Memory B cell (primary cell): ENCODE results near the gene FLOT2.
"Not testable (repeated sequence)": the region's sequence is repeated elsewhere in the genome, so short reads cannot be mapped to it uniquely, and the experiment has no call there.

Source experiments
- ATAC-seq: fragments of 150-1000 bp; cut with Tn5 transposase; 2 replicates; pipeline ENCODE4 v1.10.0; 2021; ENCODE audit warnings: low read depth, mild to moderate bottlenecking, moderate library complexity
- DNase-seq, 2 donors: peaks; one replicate each; pipeline ENCODE4 v3.0.0; 2022; ENCODE audit warnings: low spot score in 2 of 2
- H3K27ac Mint-ChIP-seq: one replicate; pipeline ENCODE4 v1.8.0; 2022; ENCODE audit warnings: mild to moderate bottlenecking, moderate library complexity, mixed read lengths
- H3K27me3 Mint-ChIP-seq: one replicate; pipeline ENCODE4 v1.8.0; 2022; ENCODE audit warnings: mixed read lengths
- H3K36me3 Mint-ChIP-seq: one replicate; pipeline ENCODE4 v1.8.0; 2022; ENCODE audit warnings: mild to moderate bottlenecking, mixed read lengths
- H3K4me1 Mint-ChIP-seq: one replicate; pipeline ENCODE4 v1.8.0; 2022; ENCODE audit warnings: mixed read lengths
- H3K4me3 Mint-ChIP-seq: one replicate; pipeline ENCODE4 v1.8.0; 2022; ENCODE audit warnings: mild to moderate bottlenecking, moderate library complexity, mixed read lengths
- H3K9me3 Mint-ChIP-seq: one replicate; pipeline ENCODE4 v1.8.0; 2022; ENCODE audit warnings: mixed read lengths

The FLOT2 gene

GRCh38 chr17:28861393-28862203 lies 35.9 kb downstream of the FLOT2 start:
- ATAC-seq (no peak), DNase-seq (no peak)
- Mint-ChIP-seq H3K36me3 (peaks cover 19% of the 10 kb centered on the region), H3K9me3 (no peaks in the 10 kb centered on the region), H3K27ac (no peak overlapping the region), H3K4me1 (peaks cover 15% of the 10 kb centered on the region), H3K27me3 (no peaks in the 10 kb centered on the region), H3K4me3 (no peak overlapping the region)

GRCh38 chr17:28860363-28860808 lies 37.1 kb downstream of the FLOT2 start:
- Mint-ChIP-seq H3K9me3 (no peaks in the 10 kb centered on the region), H3K4me3 (no peak overlapping the region), H3K27ac (no peak overlapping the region), H3K36me3 (peaks cover 21% of the 10 kb centered on the region), H3K4me1 (peaks cover 7% of the 10 kb centered on the region), H3K27me3 (no peaks in the 10 kb centered on the region)
- ATAC-seq: no peak
- DNase-seq: no peak

- Mint-ChIP-seq H3K36me3 (peaks cover 21% of the 10 kb centered on the region), H3K4me1 (peaks cover 4% of the 10 kb centered on the region), H3K27ac (no peak overlapping the region), H3K4me3 (no peak overlapping the region), H3K9me3 (no peaks in the 10 kb centered on the region), H3K27me3 (no peaks in the 10 kb centered on the region)
- ATAC-seq (no peak), DNase-seq (no peak)
Measured at GRCh38 chr17:28858801-28859355, 38.7 kb downstream of the FLOT2 start.

GRCh38 chr17:28857905-28858800 lies 39.4 kb downstream of the FLOT2 start:
- ATAC-seq: no peak
- Mint-ChIP-seq H3K9me3 (no peaks in the 10 kb centered on the region), H3K36me3 (peaks cover 21% of the 10 kb centered on the region), H3K4me3 (no peak overlapping the region), H3K27ac (no peak overlapping the region), H3K4me1 (peaks cover 4% of the 10 kb centered on the region), H3K27me3 (no peaks in the 10 kb centered on the region)
- DNase-seq: no peak

GRCh38 chr17:28856028-28856574 lies 41.4 kb downstream of the FLOT2 start:
- no peaks in the 10 kb centered on the region for H3K4me1 Mint-ChIP-seq
- H3K36me3 Mint-ChIP-seq: peaks cover 21% of the 10 kb centered on the region
- H3K27ac Mint-ChIP-seq: no peak overlapping the region
- DNase-seq (no peak), ATAC-seq (no peak)
- no peaks in the 10 kb centered on the region for H3K27me3 Mint-ChIP-seq
- no peaks in the 10 kb centered on the region for H3K9me3 Mint-ChIP-seq
- H3K4me3 Mint-ChIP-seq: peak overlapping the region; percentile 65

- Mint-ChIP-seq H3K4me3 (peak overlapping the region; percentile 89), H3K9me3 (no peaks in the 10 kb centered on the region), H3K27ac (peak overlapping the region; percentile 66), H3K4me1 (no peaks in the 10 kb centered on the region), H3K27me3 (no peaks in the 10 kb centered on the region), H3K36me3 (peaks cover 17% of the 10 kb centered on the region)
- ATAC-seq (no peak), DNase-seq (no peak)
Measured at GRCh38 chr17:28855336-28855679, 42.2 kb downstream of the FLOT2 start.

- H3K27ac Mint-ChIP-seq: peak within 1 kb of the TSS; percentile 66
- H3K9me3 Mint-ChIP-seq: no peaks in the 10 kb centered on the region
- peak within 1 kb of the TSS; percentile 89 for H3K4me3 Mint-ChIP-seq
- no peaks in the 10 kb centered on the region for H3K27me3 Mint-ChIP-seq
- peaks cover 15% of the 10 kb centered on the region for H3K36me3 Mint-ChIP-seq
- ATAC-seq: peak; percentile 99
- no peaks in the 10 kb centered on the region for H3K4me1 Mint-ChIP-seq
- peak; percentile 70 to 74 for DNase-seq
Measured at GRCh38 chr17:28854457-28855335, 42.8 kb downstream of the FLOT2 start, which contains the start of gene ERAL1. ERAL1 (plus strand) TSS chr17:28855016; CDS start chr17:28855035, 19 bp downstream.

GRCh38 chr17:28853295-28853694 lies 44.2 kb downstream of the FLOT2 start:
- no peak for ATAC-seq
- no peak overlapping the region for H3K4me3 Mint-ChIP-seq
- H3K4me1 Mint-ChIP-seq: no peaks in the 10 kb centered on the region
- DNase-seq: no peak
- peaks cover 8% of the 10 kb centered on the region for H3K36me3 Mint-ChIP-seq
- no peak overlapping the region for H3K27ac Mint-ChIP-seq
- H3K9me3 Mint-ChIP-seq: no peaks in the 10 kb centered on the region
- H3K27me3 Mint-ChIP-seq: no peaks in the 10 kb centered on the region

- no peaks in the 10 kb centered on the region for H3K36me3 Mint-ChIP-seq
- DNase-seq (no peak), ATAC-seq (peak; percentile 37)
- no peak overlapping the region for H3K27ac Mint-ChIP-seq
- H3K4me1 Mint-ChIP-seq: no peaks in the 10 kb centered on the region
- no peaks in the 10 kb centered on the region for H3K27me3 Mint-ChIP-seq
- H3K4me3 Mint-ChIP-seq: no peak overlapping the region
- H3K9me3 Mint-ChIP-seq: no peaks in the 10 kb centered on the region
Measured at GRCh38 chr17:28849281-28849680, 48.3 kb downstream of the FLOT2 start.

- ATAC-seq (peak; percentile 63), DNase-seq (peak in 1 of 2 donors; percentile 25)
- not testable (repeated sequence) for H3K4me3 Mint-ChIP-seq, H3K9me3 Mint-ChIP-seq, H3K27me3 Mint-ChIP-seq, H3K36me3 Mint-ChIP-seq, H3K4me1 Mint-ChIP-seq, H3K27ac Mint-ChIP-seq
Measured at GRCh38 chr17:28848667-28849066, 48.9 kb downstream of the FLOT2 start.

GRCh38 chr17:28846699-28847098 lies 50.8 kb downstream of the FLOT2 start:
- DNase-seq, H3K9me3 Mint-ChIP-seq, ATAC-seq, H3K4me1 Mint-ChIP-seq, H3K36me3 Mint-ChIP-seq, H3K4me3 Mint-ChIP-seq, H3K27ac Mint-ChIP-seq, H3K27me3 Mint-ChIP-seq: not testable (repeated sequence)

- Mint-ChIP-seq H3K27ac (no peak overlapping the region), H3K4me1 (peaks cover 10% of the 10 kb centered on the region), H3K36me3 (no peaks in the 10 kb centered on the region), H3K9me3 (no peaks in the 10 kb centered on the region), H3K4me3 (no peak overlapping the region), H3K27me3 (no peaks in the 10 kb centered on the region)
- DNase-seq (no peak), ATAC-seq (no peak)
Measured at GRCh38 chr17:28846231-28846630, 51.3 kb downstream of the FLOT2 start.

- no peaks in the 10 kb centered on the region for H3K9me3 Mint-ChIP-seq
- ATAC-seq: no peak
- no peaks in the 10 kb centered on the region for H3K27me3 Mint-ChIP-seq
- peaks cover 10% of the 10 kb centered on the region for H3K4me1 Mint-ChIP-seq
- H3K36me3 Mint-ChIP-seq: no peaks in the 10 kb centered on the region
- DNase-seq: no peak
- peak overlapping the region; percentile 57 for H3K4me3 Mint-ChIP-seq
- no peak overlapping the region for H3K27ac Mint-ChIP-seq
Measured at GRCh38 chr17:28843816-28844148, 53.8 kb downstream of the FLOT2 start.
